ENCODE data around the gene KCNQ1.

Gene KCNQ1

GRCh38 chr11:2792381-2793250, 347.8 kb downstream of the KCNQ1 start:
- DNase-seq = no peak

- DNase-seq = no peak
These were observed 348.9 kb downstream of the KCNQ1 start for GRCh38 chr11:2793701-2794045.

- no peak for DNase-seq
These were observed 349.5 kb downstream of the KCNQ1 start for GRCh38 chr11:2794046-2794967.

GRCh38 chr11:2794968-2795322, 350.1 kb downstream of the KCNQ1 start:
- DNase-seq = no peak

GRCh38 chr11:2795491-2795991, 350.7 kb downstream of the KCNQ1 start:
- DNase-seq = no peak

- DNase-seq = no peak
These were observed 351.3 kb downstream of the KCNQ1 start for GRCh38 chr11:2796091-2796490.

GRCh38 chr11:2796508-2797113, 351.8 kb downstream of the KCNQ1 start:
- DNase-seq = no peak

- no peak for DNase-seq
These were observed 352.4 kb downstream of the KCNQ1 start for GRCh38 chr11:2797121-2797711.

- no peak for DNase-seq
These were observed 353.0 kb downstream of the KCNQ1 start for GRCh38 chr11:2797741-2798361.

GRCh38 chr11:2798951-2799761, 354.3 kb downstream of the KCNQ1 start:
- no peak for DNase-seq

GRCh38 chr11:2799881-2800654, 355.3 kb downstream of the KCNQ1 start:
- DNase-seq = no peak

GRCh38 chr11:2800655-2801531, 356.1 kb downstream of the KCNQ1 start:
- DNase-seq = no peak

- no peak for DNase-seq
These were observed 357.0 kb downstream of the KCNQ1 start for GRCh38 chr11:2801711-2802388.

GRCh38 chr11:2802389-2803185, 357.8 kb downstream of the KCNQ1 start:
- no peak for DNase-seq

- DNase-seq = no peak
These were observed 358.6 kb downstream of the KCNQ1 start for GRCh38 chr11:2803186-2804091.

- no peak for DNase-seq
These were observed 359.4 kb downstream of the KCNQ1 start for GRCh38 chr11:2804189-2804588.

Measured in activated effector memory CD4-positive, alpha-beta T cell treated with Interleukin-2 at 50 U/mL for 16 hours (primary cell).